ENCODE measurements around the gene GJA1.
"Not testable (repeated sequence)": the region's sequence is repeated elsewhere in the genome, so short reads cannot be mapped to it uniquely, and the experiment has no call there.

The GJA1 gene

GRCh38 chr6:121435444-121436069, at the start of gene GJA1:
GJA1 (plus strand) TSS chr6:121435646; CDS start chr6:121446848, 11,202 bp downstream.
- no peak for DNase-seq

DNA sequence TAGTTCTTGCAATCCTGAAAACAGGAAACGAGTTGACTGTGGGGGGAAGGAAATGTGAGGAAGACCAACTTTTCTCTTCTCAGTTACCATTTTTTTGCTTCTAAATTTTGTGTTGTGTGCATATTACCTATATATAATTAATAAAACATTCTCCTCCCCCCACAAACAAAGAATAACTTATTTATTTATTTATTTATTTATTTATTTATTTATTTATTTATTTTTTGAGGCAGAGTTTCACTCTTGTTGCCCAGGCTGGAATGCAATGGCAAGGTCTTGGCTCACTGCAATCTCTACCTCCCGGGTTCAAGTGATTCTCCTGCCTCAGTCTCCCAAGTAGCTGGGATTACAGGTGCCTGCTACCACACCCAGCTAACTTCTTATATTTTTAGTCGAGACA, 48.9 kb upstream of the GJA1 start:
- DNase-seq: not testable (repeated sequence)

DNA sequence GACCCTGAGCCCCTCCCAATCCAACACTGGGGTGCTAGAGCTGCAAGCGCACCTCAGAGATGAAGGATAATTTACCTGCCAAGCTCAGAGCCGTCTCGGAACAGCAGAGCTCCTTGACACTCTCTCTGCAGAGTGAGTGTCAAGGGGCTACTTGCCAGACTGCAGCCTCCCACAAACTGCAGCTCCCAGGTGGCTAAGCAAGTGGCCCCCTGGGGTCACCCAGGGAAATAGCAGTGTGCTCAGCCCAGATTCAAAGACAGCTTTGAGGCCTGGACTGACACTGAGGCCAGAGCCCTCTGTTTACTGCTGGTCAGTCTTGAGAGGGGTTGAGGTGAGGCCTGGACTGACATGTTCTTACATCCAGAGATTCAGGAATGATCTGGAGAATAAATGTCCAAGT, 46.0 kb upstream of the GJA1 start:
- no peak for DNase-seq

DNA sequence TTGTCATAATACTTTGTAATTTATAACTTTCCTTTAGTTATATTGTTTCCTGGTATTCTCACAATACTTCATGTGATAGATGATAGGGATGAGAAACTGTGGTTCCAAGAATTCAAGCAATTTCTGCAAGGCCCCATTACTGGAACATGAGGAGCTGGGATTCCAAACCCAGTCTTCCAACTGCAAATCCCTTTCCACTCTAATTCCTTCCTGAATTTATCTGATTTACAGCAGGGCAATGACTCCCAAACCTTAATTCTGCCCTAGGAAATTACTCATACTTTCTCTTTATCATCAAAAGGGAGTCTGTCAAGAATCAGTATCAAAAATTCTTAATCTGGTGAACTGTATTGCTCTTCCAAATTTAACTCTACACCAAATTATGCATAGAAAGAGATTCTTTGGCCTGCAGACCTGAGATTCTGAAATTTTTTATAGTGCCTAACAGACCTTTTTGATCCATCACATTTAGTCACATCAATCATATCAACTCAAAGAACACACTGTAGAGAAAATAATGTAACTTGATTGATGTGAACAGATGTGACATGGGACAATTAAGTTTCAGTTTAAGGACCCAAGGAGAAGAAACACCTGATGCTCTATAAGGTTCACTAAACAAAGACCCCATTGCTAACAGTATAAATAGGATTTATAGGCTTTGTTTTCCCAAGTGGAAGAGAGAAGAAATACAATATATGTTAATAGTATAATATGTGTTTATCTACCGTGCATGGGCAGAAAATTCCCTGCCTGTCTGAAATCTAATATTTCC, 41.5 kb upstream of the GJA1 start:
- no peak for DNase-seq

- DNase-seq: no peak
These were observed 39.7 kb upstream of the GJA1 start for GRCh38 chr6:121395736-121396135.

- not testable (repeated sequence) for DNase-seq
These were observed 38.3 kb upstream of the GJA1 start for GRCh38 chr6:121397188-121397587.

DNA sequence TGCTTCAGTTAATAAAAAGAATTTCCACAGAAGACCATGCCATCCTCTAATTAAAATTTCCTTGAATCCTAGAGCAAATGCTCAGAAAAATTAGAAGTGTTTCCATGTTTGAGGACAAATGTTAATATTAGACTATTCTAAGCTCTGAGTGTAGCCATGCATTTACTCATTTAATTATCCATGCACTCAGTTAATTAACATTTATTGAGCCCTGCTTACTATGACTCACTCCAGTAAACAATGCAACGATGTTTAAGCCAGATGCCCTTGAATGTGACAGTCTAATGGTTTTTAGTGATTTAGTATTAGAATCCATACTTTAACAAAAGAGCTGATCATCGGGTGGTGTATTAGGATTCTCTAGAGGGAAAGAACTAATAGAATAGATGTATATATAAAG, 37.3 kb upstream of the GJA1 start:
- DNase-seq: no peak

DNA sequence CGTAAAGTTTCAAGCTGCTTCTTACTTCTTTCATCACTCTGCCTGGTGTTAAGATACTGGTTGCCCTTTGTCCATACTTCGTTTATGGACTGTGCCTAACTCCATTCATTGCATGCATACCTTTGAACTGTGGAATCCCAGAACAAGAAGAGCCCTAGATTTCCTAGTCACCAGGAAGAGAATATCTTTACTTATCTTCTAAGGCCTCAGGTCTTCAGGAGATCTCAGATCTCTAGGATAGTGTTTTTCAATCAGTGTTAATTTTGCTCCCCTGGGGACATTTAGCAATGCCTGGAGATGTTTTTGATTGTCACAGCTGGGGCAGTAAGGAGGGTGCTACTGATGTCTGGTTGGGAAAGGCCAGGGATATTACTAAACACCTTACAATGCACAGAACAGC, 35.5 kb upstream of the GJA1 start:
- DNase-seq: no peak

DNA sequence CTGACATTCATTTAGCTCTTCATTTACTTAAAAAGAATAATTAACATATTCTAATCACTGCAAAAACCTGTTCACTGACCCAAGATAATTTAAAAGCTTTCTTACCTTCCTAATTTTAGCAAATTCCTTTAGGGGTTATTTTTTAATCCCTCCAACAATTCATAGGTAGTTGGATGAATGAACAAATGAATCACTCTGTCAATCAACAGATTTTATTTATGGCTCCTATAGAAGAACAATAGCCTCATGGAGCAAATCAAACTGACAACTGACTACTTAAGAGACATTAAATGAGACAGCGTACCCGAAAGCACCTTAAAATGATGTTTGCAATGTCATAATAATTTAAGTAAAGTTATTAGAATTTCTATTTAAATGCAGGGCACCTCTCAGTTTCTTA, 31.5 kb upstream of the GJA1 start:
- DNase-seq: no peak

GRCh38 chr6:121405306-121405705, 30.1 kb upstream of the GJA1 start:
- DNase-seq: no peak

- no peak for DNase-seq
These were observed 27.1 kb upstream of the GJA1 start for GRCh38 chr6:121408321-121408720.

GRCh38 chr6:121413879-121414278, 21.6 kb upstream of the GJA1 start:
- no peak for DNase-seq

DNA sequence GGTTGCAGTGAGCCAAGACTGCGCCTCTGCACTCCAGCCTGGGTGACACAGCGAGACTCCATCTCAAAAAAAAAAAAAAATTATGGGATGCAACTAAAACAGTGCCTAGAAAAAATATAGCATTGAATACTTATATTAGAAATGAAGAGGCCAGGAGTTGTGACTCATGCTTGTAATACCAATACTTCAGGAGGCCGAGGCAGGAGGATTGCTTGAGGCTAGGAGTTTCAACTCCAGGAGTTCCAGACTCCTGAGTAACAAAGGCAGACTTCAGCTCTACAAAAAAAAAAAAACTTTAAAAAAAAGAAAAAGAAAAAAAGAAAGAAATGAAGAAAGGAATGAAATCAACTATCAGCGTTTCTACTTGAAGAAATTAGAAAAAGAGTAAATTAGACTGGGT, 17.1 kb upstream of the GJA1 start:
- DNase-seq: no peak

DNA sequence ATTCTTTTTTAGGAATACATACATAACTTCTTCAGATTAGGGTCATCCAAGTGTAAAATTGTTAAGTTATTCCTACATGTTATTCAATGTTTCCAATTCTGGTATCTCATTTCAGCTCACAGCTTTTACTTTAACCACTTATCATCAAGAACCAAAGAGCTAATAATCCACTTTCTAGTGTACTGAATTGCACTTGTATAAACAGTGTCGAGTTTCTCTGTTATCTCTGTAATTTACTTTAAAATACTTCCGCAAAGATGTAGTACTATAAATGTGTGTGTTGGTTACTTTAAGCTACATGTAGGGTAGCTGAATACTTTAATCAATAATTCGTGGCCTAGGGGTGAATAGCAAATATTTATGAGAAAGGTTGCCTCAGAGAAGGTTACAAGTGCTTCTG, 8.8 kb upstream of the GJA1 start:
- DNase-seq: no peak

- no peak for DNase-seq
These were observed 6.3 kb upstream of the GJA1 start for GRCh38 chr6:121428872-121429756.

DNA sequence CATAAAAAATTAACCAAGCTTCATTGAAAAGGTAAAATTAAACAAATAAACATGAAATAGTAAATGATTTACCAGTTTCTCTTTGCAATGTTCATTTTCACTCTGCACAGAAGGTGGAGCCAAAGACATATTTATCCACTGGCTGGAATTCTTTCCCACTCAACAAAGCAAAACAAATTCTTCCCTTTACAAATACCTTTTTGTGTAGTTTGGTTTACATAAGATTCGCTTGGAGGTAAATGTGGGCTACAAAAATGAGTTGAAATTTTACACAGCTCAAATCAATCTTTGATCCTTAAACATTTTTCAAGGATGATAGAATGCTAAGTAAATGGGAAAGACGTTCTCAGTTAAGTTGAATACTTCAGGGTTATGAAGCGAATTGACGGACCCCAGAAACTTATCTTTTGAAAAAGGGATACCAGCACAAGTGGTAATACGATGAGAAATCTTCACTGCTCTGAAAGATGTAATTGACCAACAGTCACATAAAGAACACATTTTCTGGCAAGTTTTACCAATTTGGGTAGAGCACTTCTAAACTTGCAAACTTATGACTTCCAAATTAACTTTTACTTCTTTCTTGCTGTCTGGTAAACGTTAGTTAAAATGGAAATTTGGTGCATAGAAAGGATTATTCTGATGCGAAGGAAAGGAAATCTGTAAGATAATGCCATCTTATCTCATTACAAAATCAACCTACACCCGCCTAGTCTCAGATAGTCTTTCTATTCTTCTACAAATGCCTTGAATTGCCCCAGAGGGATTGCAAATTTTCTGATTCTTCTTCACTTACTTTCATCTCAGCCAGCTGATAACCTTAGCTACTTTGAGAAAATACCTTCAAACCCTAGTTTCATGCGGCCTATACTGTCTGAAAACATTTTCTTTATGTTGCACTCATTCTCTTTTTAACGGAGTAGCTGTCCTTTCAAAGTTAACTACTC, 4.7 kb upstream of the GJA1 start:
- no peak for DNase-seq

DNA sequence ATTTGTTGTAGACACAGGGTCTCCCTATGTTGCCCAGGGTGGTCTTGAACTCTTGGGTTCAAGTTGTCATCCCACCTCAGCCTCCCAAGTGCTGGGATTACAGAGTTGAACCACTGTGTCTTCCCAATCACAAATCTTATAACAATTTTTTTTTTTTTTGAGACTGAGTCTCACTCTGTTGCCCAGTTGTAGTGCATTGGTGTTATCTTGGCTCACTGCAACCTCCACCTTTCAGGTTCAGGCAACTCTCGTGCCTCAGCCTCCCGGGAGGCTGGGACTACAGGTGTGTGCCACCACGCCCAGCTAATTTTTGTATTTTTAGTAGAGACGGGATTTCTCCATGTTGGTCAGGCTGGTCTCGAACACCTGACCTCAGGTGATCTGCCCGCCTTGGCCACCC, 3.7 kb upstream of the GJA1 start:
- not testable (repeated sequence) for DNase-seq

GRCh38 chr6:121434037-121434770, 1.2 kb upstream of the GJA1 start:
- DNase-seq: no peak

DNA sequence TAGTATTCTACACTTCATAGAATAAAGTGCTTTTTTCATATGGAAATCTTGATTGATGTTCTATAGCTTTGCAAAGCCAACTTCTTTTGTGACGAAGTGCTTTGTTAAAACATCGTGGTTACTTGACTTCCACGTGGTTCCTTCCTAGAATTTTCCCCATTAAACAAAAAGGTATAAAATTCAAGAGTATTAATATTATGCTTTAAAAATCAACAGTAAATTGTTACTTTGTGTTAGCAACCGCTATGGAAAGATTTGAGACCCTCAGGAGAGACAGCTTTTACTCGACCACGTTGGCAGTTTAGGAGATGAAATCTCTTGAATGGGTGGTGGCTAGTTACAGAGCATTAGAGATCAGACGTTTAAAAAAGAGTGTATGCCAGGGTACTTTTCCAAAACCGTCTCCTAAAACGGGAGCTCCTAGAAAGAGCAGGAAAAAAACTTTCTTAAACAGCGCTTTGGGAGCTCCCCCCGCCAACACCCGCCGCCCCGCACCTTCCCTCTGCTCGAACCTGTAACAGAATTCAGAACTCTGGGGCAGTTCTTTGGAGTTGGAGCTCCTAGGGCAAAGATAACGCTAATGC, 920 bp downstream of the GJA1 start:
- no peak for DNase-seq

DNA sequence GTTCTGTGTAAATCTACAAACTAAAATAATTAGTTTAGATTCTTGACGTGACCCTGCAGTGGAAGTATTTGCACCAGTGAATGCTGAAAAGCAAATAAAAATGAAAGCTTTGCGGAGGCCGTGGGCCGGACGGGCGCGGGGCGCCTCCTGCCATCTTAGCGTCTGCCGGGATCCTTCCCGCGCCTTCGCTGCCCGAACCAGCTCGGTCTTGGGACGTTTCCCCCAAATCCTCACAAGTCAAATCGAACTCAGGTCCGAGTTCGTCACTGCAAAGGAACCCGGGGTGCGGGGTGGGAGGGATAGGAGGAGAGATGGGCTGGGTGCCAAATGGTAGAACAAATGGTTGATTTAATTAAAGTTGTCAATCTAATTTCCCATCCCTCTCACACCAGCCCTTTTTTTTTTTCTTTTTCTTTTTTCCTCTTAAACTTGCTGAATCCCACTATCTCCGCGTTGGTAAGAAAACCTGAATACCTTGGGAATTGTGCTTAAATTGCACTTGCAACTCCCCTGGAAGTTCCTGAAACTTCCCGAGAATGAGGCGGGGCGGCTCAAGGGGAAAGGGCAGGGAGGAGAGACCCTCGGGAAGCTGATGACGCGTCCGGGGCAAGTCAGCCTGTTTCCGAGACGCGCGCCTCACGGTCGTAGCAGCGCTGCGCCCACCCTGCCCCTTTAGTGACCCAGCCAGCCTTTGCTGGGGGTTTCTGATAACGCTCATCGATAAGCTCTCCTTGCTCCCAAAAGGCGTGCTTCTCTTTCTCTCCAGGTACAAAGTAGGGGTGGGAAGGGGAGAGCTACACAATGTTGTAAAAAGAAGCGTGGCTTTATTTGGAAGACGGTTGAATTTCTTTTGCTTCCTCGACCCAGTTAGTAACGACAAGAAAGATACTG, 1.8 kb downstream of the GJA1 start:
- DNase-seq: no peak

Data from NCI-H1930 (cell line).